B cell (primary cell): ENCODE results near the gene D2HGDH. TPM values are rescaled to one million over a fixed set of nuclear protein-coding genes. Genes with fewer than 3 reads are reported as not detected.
A peak's percentile ranks its signal among the peaks of the same experiment; 100 is the strongest.

Experiments
- ATAC-seq: fragments of 200-7000 bp; cut with Tn5 transposase; one replicate; pipeline ENCODE4 v1.10.0; 2021; ENCODE audit warnings: low read depth, mild to moderate bottlenecking, moderate number of reproducible peaks, moderate library complexity
- CTCF ChIA-PET: fragments of 350-600 bp; sonication (Branson Sonifier 250); formaldehyde crosslinking; loops from one replicate; lab custom pipeline; 2021; ENCODE audit warnings: antibody characterized with exemption, inconsistent platforms; lab: Charles Lee
- POLR2A ChIA-PET: fragments of 350-600 bp; sonication (Branson Sonifier 250); formaldehyde crosslinking; loops from one replicate; lab custom pipeline; 2021; ENCODE audit warnings: antibody characterized with exemption; lab: Charles Lee
- DNase-seq: peaks from one replicate; pipeline ENCODE4 v3.0.0; 2013
- H2AFZ ChIP-seq: 2 replicates; pipeline ENCODE4 v1.6.1; 2012; ENCODE audit warnings: mild to moderate bottlenecking, low read depth, low read length; ENCODE audit not compliant: insufficient read depth, poor library complexity, severe bottlenecking
- H3K27ac ChIP-seq, 2 donors: 1 replicate in 1 of 2; 2 replicates in 1 of 2; pipeline ENCODE4 v1.5.1; 2012 to 2013; ENCODE audit warnings: low read length in 2 of 2, mild to moderate bottlenecking in 2 of 2, moderate library complexity in 1 of 2
- H3K27me3 ChIP-seq, 4 experiments: fragments of 200-600 bp in 1 of 4; sonication (generic) in 1 of 4; replicated peaks in 1 of 4; 1 replicate in 2 of 4; 2 replicates in 2 of 4; pipeline versions ENCODE4 v1.6.1 to v1.7.0; 2013 to 2016; ENCODE audit warnings: low read length in 3 of 4, mild to moderate bottlenecking in 2 of 4, mixed read lengths in 1 of 4, moderate library complexity in 1 of 4; ENCODE audit not compliant: insufficient read depth in 4 of 4, control insufficient read depth in 3 of 4; ENCODE audit errors: control extremely low read depth in 1 of 4
- H3K36me3 ChIP-seq, 2 experiments: replicated peaks in 1 of 2; 1 replicate in 1 of 2; 2 replicates in 1 of 2; pipeline versions ENCODE4 v1.6.1 to v1.7.1; 2013; ENCODE audit warnings: low read length in 1 of 2; ENCODE audit not compliant: insufficient read depth in 2 of 2, control insufficient read depth in 1 of 2; ENCODE audit errors: control extremely low read depth in 1 of 2, extremely low read depth in 1 of 2
- H3K4me1 ChIP-seq, 2 donors: fragments of 200-600 bp in 1 of 2; sonication (generic) in 1 of 2; 1 replicate in 1 of 2; 2 replicates in 1 of 2; pipeline versions ENCODE4 v1.5.1 to v1.6.1; 2013 to 2017; ENCODE audit warnings: low read length in 2 of 2; ENCODE audit not compliant: control insufficient read depth in 2 of 2, insufficient read depth in 2 of 2
- H3K4me2 ChIP-seq: replicated peaks from 2 replicates; pipeline ENCODE3; 2012; ENCODE audit warnings: mild to moderate bottlenecking, low read depth, low read length; ENCODE audit not compliant: poor library complexity, severe bottlenecking
- H3K4me3 ChIP-seq, 5 experiments: fragments of 200-600 bp in 1 of 5; sonication (generic) in 1 of 5; 1 replicate in 3 of 5; 2 replicates in 2 of 5; pipeline versions ENCODE4 v1.5.1 to v1.7.0; 2011 to 2016; ENCODE audit warnings: low read length in 4 of 5, mild to moderate bottlenecking in 4 of 5, low read depth in 2 of 5, control low read depth in 1 of 5, moderate library complexity in 1 of 5; ENCODE audit not compliant: insufficient read depth in 1 of 5; ENCODE audit errors: control extremely low read depth in 1 of 5, extremely low read depth in 1 of 5
- H3K79me2 ChIP-seq: fragments of 200-600 bp; sonication (generic); one replicate; pipeline ENCODE4 v1.6.0; 2016; ENCODE audit warnings: low read length; ENCODE audit not compliant: control insufficient read depth, insufficient read depth
- H3K9ac ChIP-seq: fragments of 200-600 bp; sonication (generic); 2 replicates; pipeline ENCODE4 v1.6.1; 2017; ENCODE audit warnings: mild to moderate bottlenecking, low read length, moderate library complexity
- H3K9me3 ChIP-seq, 3 donors: one replicate each; pipeline versions ENCODE4 v1.6.1 to v1.7.1; 2013; ENCODE audit warnings: low read length in 2 of 3; ENCODE audit not compliant: control insufficient read depth in 2 of 3, insufficient read depth in 1 of 3; ENCODE audit errors: control extremely low read depth in 1 of 3
- H4K20me1 ChIP-seq: 2 replicates; pipeline ENCODE4 v1.6.0; 2012; ENCODE audit warnings: mild to moderate bottlenecking, low read length; ENCODE audit not compliant: insufficient read depth, control insufficient read depth, poor library complexity, severe bottlenecking
- H3K27ac Mint-ChIP-seq: one replicate; pipeline ENCODE4 v1.8.0; 2021; ENCODE audit warnings: mixed read lengths
- H3K27me3 Mint-ChIP-seq: one replicate; pipeline ENCODE4 v1.8.0; 2021; ENCODE audit warnings: mixed read lengths
- H3K4me1 Mint-ChIP-seq: one replicate; pipeline ENCODE4 v1.8.0; 2021; ENCODE audit warnings: mixed read lengths
- H3K4me3 Mint-ChIP-seq: one replicate; pipeline ENCODE4 v1.8.0; 2021; ENCODE audit warnings: mixed read lengths
- H3K9me3 Mint-ChIP-seq: one replicate; pipeline ENCODE4 v1.8.0; 2022; ENCODE audit warnings: mixed read lengths; ENCODE audit not compliant: insufficient read depth
- CTCF ChIP-seq: fragments of 200-600 bp; IDR thresholded peaks from one replicate; pipeline ENCODE4 v1.8.0; 2022; ENCODE audit warnings: antibody characterized with exemption, mild to moderate bottlenecking
- EZH2 ChIP-seq: IDR thresholded peaks from 2 replicates; pipeline ENCODE4 v1.6.1; 2012; ENCODE audit warnings: borderline replicate concordance, low read depth, mild to moderate bottlenecking, moderate library complexity, low read length; ENCODE audit not compliant: insufficient read depth, poor library complexity, severe bottlenecking
- WGBS: methylation state at CpG from one replicate; pipeline ENCODE4 v1.1.5; 2013; ENCODE audit warnings: missing lambda C conversion rate; ENCODE audit not compliant: insufficient coverage; 5-methylcytosine and 5-hydroxymethylcytosine counted together
- intact Hi-C: fragments of 100-400 bp; cut with micrococcal nuclease; formaldehyde crosslinking; loops from one replicate; pipeline ENCODE4 v1.10.0; 2022
- polyA plus RNA-seq: library from polyadenylated mRNA; depleted of rRNA; stranded (reverse); fragments of >200 nt; gene quantifications from 2 replicates; pipeline ENCODE4 v1.2.3, GENCODE V29; 2012
- total RNA-seq, 2 donors: library from RNA; stranded (reverse); fragments of 120-200 nt in 1 of 2; gene quantifications; 1 replicate in 1 of 2; 2 replicates in 1 of 2; pipeline versions ENCODE4 v1.2.3 to v1.2.4, GENCODE V29; 2013 to 2022

The D2HGDH gene
- total and polyA plus RNA-seq, 2 donors (not counting 1 experiment from before 2014, with no cell fraction given), result 44.0 to 67.7 TPM

- H3K4me1 Mint-ChIP-seq, result peaks cover 26% of the 10 kb centered on the region
- peak overlapping the region; percentile 68 for H3K27ac Mint-ChIP-seq
- H3K36me3 ChIP-seq, result peaks cover 6 to 29% of the 10 kb centered on the region in 2 experiments
- no peaks in the 10 kb centered on the region for H3K9me3 Mint-ChIP-seq
- H3K4me2 ChIP-seq, result peak overlapping the region; percentile 87
- intact Hi-C loops, result loop anchor here (1.0 to 5.0 kb wide), 6 partner anchors 15 to 371 kb away; partner anchors contain the start of genes ATG4B, D2HGDH, FARP2 and HDLBP
- peak overlapping the region in 1 of 2 donors; percentile 91 for H3K27ac ChIP-seq
- DNase-seq (no peak), ATAC-seq (no peak)
- no peak for TF ChIP-seq CTCF
- TF ChIP-seq EZH2, result no peak
- peaks cover 46% of the 10 kb centered on the region for H3K79me2 ChIP-seq
- peak overlapping the region; percentile 84 for H3K4me3 Mint-ChIP-seq
- H3K27me3 ChIP-seq, result no peaks in the 10 kb centered on the region
- no peaks in the 10 kb centered on the region for H3K27me3 Mint-ChIP-seq
- H4K20me1 ChIP-seq, result peaks cover 6% of the 10 kb centered on the region
- no peaks in the 10 kb centered on the region for H3K9me3 ChIP-seq
- peak overlapping the region; percentile 88 for H2AFZ ChIP-seq
- ChIA-PET CTCF (interaction anchor here (1.1 to 2.6 kb wide), 4 partner anchors 12 to 192 kb away, joined by 3 to 19 read pairs (median 6); partner anchors contain the start of gene ING5), POLR2A (interaction anchor here (0.8 to 2.0 kb wide), 3 partner anchors 16 to 49 kb away, joined by 4 to 21 read pairs (median 6); partner anchors contain the start of genes ATG4B, D2HGDH, ING5 and THAP4)
- WGBS, result under 1% methylated on average over 37 of the region's 37 CpGs
- peak overlapping the region; percentile 83 for H3K9ac ChIP-seq
- peak overlapping the region; percentile 71 to 91 (median 80) for H3K4me3 ChIP-seq
- H3K4me1 ChIP-seq, result peaks cover 8 to 19% of the 10 kb centered on the region in 2 donors
These were observed 48.1 kb upstream of the D2HGDH start for GRCh38 chr2:241686324-241686649.
